Panc1 (cell line): ENCODE measurements around the gene SLCO4A1. TPM values are rescaled to one million over a fixed set of nuclear protein-coding genes. Genes with fewer than 3 reads are reported as not detected.

Experiments
- ATAC-seq: fragments of 200-7000 bp; cut with Tn5 transposase; 2 replicates; pipeline ENCODE4 v1.9.1; 2020; ENCODE audit warnings: mild to moderate bottlenecking, moderate library complexity
- BruUV-seq: library from RNA; stranded (reverse); fragments of 400-500 nt; replicated peaks from 2 replicates; lab custom pipeline; 2021; lab: Mats Ljungman, UMichigan
- CTCF ChIA-PET: fragments of 300-600 bp; sonication (Branson Sonifier 250); formaldehyde crosslinking; loops from one replicate; lab custom pipeline; 2022; ENCODE audit warnings: antibody characterized with exemption; lab: Charles Lee
- POLR2A ChIA-PET: fragments of 300-600 bp; sonication (Branson Sonifier 250); formaldehyde crosslinking; loops from one replicate; lab custom pipeline; 2022; ENCODE audit warnings: antibody characterized with exemption; lab: Charles Lee
- DNase-seq: peaks from one replicate; pipeline ENCODE4 v3.0.0-alpha.2; 2010; ENCODE audit warnings: low read depth, low spot score
- H3K27ac ChIP-seq: 2 replicates; pipeline ENCODE4 v1.5.1; 2011; ENCODE audit warnings: mild to moderate bottlenecking, low read length, inconsistent platforms
- H3K27me3 ChIP-seq: fragments of 200-500 bp; sonication (Bioruptor generic); 2 replicates; pipeline ENCODE4 v1.6.0; 2014; ENCODE audit warnings: low read length, inconsistent platforms; ENCODE audit not compliant: control insufficient read depth, insufficient read depth
- H3K36me3 ChIP-seq: fragments of 200-500 bp; sonication (Bioruptor generic); 2 replicates; pipeline ENCODE4 v1.5.1; 2014; ENCODE audit warnings: inconsistent platforms, mild to moderate bottlenecking, low read length, moderate library complexity; ENCODE audit not compliant: control insufficient read depth, insufficient read depth
- H3K4me1 ChIP-seq: 2 replicates; pipeline ENCODE4 v1.5.1; 2011; ENCODE audit warnings: inconsistent platforms, mild to moderate bottlenecking, low read length, moderate library complexity; ENCODE audit not compliant: control insufficient read depth, insufficient read depth
- H3K4me3 ChIP-seq, 2 experiments: 2 replicates each; pipeline ENCODE4 v1.5.1; 2011 to 2012; ENCODE audit warnings: low read depth in 2 of 2, low read length in 2 of 2, mild to moderate bottlenecking in 2 of 2, inconsistent platforms in 1 of 2, moderate library complexity in 1 of 2
- H3K9me3 ChIP-seq: fragments of 200-500 bp; sonication (Bioruptor generic); 2 replicates; pipeline ENCODE4 v1.5.1; 2014; ENCODE audit warnings: low read depth, mild to moderate bottlenecking, inconsistent platforms, low read length, moderate library complexity; ENCODE audit not compliant: control insufficient read depth, insufficient read depth
- POLR2AphosphoS5 ChIP-seq: IDR thresholded peaks from 2 replicates; pipeline ENCODE4 v1.6.1; 2012; ENCODE audit warnings: mild to moderate bottlenecking, low read depth, low read length, moderate library complexity
- SIN3A ChIP-seq: IDR thresholded peaks from 2 replicates; pipeline ENCODE4 v1.6.1; 2012; ENCODE audit warnings: low read depth, mild to moderate bottlenecking, low read length, moderate library complexity, borderline replicate concordance; ENCODE audit not compliant: insufficient read depth
- TCF7L2 ChIP-seq: IDR thresholded peaks from 2 replicates; pipeline ENCODE4 v1.6.1; 2011; ENCODE audit warnings: mild to moderate bottlenecking, low read depth, low read length, inconsistent platforms
- in situ Hi-C: cut with HindIII; loops from 2 replicates; pipeline ENCODE4 v1.10.0; 2016; ENCODE audit warnings: low sequenced_read_pairs, low pct_unique_long_range_greater_than_20kb
- intact Hi-C: fragments of 100-400 bp; cut with micrococcal nuclease; formaldehyde crosslinking; loops from one replicate; pipeline ENCODE4 v1.10.0; 2022; ENCODE audit not compliant: unreplicated experiment
- total RNA-seq: library from RNA; stranded (reverse); gene quantifications from one replicate; pipeline ENCODE4 v1.2.1, GENCODE V29; 2021; ENCODE audit not compliant: unreplicated experiment
- TF ChIP-seq, protein P1 (sequence below): fragments of 450-650 bp; IDR thresholded peaks from 2 replicates; pipeline ENCODE4 v1.5.1; 2017; ENCODE audit warnings: mild to moderate bottlenecking
- TF ChIP-seq, protein P2 (sequence below), 2 experiments: IDR thresholded peaks; 2 replicates each; pipeline ENCODE4 v1.6.1; 2011 to 2012; ENCODE audit warnings: low read depth in 2 of 2, control low read depth in 1 of 2, low read length in 1 of 2, mild to moderate bottlenecking in 1 of 2, moderate library complexity in 1 of 2; ENCODE audit not compliant: insufficient read depth in 1 of 2

SLCO4A1 gene
- total RNA-seq, 1 experiment from 2014 or later, result 167 TPM

DNA sequence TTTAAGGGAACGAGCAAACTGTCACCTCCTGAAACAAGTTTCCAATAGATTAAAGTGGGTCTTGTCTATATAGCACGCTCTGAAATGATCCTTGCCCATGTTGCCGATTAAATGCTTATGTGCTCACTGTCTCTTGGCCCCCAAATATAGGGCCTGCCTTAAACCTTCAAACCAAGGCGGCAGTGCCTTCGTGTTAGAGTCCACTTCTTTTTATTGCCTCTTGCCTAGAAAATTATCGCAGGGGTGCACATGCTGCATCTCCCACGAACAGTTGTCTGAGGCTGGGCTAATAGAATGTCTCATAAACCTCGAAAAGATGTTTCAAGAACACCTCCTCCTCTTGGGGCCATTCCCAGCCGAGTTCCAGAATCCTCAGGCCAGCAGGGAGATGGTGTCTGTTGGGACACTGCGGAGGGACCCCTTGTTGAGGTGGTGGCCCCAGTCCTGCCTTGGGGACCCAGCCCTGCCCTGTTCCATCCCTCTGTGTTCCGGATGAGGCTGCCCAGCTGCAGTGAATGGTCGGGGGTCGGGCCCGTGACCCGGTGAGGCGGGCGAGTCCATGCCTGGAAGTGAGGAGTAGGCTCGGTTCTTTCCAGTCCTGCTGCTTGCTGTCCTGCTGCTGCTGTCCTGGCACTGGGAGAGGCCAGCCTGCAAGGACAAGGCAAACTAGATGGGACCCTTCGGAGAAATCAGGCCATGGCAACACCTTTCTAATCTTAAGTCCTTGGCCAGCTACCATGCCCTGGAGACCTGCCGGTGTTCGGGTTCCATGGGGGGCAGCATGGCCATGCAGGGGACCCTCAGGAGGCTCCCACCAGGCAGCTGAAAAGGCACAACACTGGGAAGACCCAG lies 34.7 kb upstream of the SLCO4A1 start:
- H3K27ac ChIP-seq, result peak overlapping the region; percentile 98
- no TSS peak for BruUV-seq
- in situ Hi-C loops, result no loop called here
- ChIA-PET CTCF (interaction anchor here (1.4 kb wide), 1 partner anchor 108 kb away, joined by 3 read pairs; no protein-coding TSS in a partner anchor), POLR2A (no interaction called here)
- H3K9me3 ChIP-seq, result no peaks in the 10 kb centered on the region
- H3K4me1 ChIP-seq, result peaks cover 60% of the 10 kb centered on the region
- H3K36me3 ChIP-seq, result no peaks in the 10 kb centered on the region
- intact Hi-C loops, result loop anchor here (5.0 kb wide), 1 partner anchor 115 kb away; no protein-coding TSS in a partner anchor
- TF ChIP-seq, protein P1, sequence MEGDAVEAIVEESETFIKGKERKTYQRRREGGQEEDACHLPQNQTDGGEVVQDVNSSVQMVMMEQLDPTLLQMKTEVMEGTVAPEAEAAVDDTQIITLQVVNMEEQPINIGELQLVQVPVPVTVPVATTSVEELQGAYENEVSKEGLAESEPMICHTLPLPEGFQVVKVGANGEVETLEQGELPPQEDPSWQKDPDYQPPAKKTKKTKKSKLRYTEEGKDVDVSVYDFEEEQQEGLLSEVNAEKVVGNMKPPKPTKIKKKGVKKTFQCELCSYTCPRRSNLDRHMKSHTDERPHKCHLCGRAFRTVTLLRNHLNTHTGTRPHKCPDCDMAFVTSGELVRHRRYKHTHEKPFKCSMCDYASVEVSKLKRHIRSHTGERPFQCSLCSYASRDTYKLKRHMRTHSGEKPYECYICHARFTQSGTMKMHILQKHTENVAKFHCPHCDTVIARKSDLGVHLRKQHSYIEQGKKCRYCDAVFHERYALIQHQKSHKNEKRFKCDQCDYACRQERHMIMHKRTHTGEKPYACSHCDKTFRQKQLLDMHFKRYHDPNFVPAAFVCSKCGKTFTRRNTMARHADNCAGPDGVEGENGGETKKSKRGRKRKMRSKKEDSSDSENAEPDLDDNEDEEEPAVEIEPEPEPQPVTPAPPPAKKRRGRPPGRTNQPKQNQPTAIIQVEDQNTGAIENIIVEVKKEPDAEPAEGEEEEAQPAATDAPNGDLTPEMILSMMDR, result no peak
- TF ChIP-seq, protein P2, sequence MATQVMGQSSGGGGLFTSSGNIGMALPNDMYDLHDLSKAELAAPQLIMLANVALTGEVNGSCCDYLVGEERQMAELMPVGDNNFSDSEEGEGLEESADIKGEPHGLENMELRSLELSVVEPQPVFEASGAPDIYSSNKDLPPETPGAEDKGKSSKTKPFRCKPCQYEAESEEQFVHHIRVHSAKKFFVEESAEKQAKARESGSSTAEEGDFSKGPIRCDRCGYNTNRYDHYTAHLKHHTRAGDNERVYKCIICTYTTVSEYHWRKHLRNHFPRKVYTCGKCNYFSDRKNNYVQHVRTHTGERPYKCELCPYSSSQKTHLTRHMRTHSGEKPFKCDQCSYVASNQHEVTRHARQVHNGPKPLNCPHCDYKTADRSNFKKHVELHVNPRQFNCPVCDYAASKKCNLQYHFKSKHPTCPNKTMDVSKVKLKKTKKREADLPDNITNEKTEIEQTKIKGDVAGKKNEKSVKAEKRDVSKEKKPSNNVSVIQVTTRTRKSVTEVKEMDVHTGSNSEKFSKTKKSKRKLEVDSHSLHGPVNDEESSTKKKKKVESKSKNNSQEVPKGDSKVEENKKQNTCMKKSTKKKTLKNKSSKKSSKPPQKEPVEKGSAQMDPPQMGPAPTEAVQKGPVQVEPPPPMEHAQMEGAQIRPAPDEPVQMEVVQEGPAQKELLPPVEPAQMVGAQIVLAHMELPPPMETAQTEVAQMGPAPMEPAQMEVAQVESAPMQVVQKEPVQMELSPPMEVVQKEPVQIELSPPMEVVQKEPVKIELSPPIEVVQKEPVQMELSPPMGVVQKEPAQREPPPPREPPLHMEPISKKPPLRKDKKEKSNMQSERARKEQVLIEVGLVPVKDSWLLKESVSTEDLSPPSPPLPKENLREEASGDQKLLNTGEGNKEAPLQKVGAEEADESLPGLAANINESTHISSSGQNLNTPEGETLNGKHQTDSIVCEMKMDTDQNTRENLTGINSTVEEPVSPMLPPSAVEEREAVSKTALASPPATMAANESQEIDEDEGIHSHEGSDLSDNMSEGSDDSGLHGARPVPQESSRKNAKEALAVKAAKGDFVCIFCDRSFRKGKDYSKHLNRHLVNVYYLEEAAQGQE (IDR thresholded peaks at IDR 0.05; ENCODE audit: insufficient read depth in 1 of 2, low read depth in 2 of 2, low read length in 1 of 2), result no peak
- no peak for TF ChIP-seq TCF7L2
- no peaks in the 10 kb centered on the region for H3K27me3 ChIP-seq
- H3K4me3 ChIP-seq, result no peak overlapping the region
- DNase-seq (no peak), ATAC-seq (no peak)

DNA sequence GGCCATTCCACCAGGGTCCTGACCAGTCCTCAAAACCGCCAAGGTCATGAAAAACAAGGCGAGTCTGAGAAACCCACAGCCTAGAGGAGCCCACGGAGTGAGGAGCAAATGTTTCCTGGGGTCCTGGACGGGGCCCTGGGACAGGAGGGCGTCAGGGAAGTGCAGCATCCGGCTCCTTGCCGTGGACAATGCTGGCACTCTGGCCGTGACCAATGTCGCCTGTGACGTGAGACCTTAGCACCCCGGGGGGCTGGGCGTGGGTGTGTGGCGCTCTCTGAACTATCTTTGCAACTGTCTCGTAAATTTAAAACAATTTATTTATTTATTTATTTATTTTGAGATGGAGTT lies 34.1 kb upstream of the SLCO4A1 start:
- Histone ChIP-seq H3K4me1 (peaks cover 54% of the 10 kb centered on the region), H3K4me3 (no peak overlapping the region), H3K27ac (peak overlapping the region; percentile 98), H3K36me3 (no peaks in the 10 kb centered on the region), H3K9me3 (no peaks in the 10 kb centered on the region), H3K27me3 (no peaks in the 10 kb centered on the region)
- no TSS peak for BruUV-seq
- ChIA-PET CTCF (no interaction called here), POLR2A (no interaction called here)
- intact Hi-C loops, result loop anchor here (5.0 kb wide), 1 partner anchor 116 kb away; no protein-coding TSS in a partner anchor
- ATAC-seq, result no peak
- DNase-seq, result no peak
- no peak for TF ChIP-seq POLR2AphosphoS5
- TF ChIP-seq TCF7L2, result no peak
- TF ChIP-seq SIN3A, result no peak
- TF ChIP-seq, protein P1, result no peak
- TF ChIP-seq, protein P2 (IDR thresholded peaks at IDR 0.05; ENCODE audit: insufficient read depth in 1 of 2, low read depth in 2 of 2, low read length in 1 of 2), result no peak
- in situ Hi-C loops, result no loop called here
